ENCODE data around the gene SPIRE2.
"Not testable (repeated sequence)": the region's sequence is repeated elsewhere in the genome, so short reads cannot be mapped to it uniquely, and the experiment has no call there.

SPIRE2 gene, protein sequence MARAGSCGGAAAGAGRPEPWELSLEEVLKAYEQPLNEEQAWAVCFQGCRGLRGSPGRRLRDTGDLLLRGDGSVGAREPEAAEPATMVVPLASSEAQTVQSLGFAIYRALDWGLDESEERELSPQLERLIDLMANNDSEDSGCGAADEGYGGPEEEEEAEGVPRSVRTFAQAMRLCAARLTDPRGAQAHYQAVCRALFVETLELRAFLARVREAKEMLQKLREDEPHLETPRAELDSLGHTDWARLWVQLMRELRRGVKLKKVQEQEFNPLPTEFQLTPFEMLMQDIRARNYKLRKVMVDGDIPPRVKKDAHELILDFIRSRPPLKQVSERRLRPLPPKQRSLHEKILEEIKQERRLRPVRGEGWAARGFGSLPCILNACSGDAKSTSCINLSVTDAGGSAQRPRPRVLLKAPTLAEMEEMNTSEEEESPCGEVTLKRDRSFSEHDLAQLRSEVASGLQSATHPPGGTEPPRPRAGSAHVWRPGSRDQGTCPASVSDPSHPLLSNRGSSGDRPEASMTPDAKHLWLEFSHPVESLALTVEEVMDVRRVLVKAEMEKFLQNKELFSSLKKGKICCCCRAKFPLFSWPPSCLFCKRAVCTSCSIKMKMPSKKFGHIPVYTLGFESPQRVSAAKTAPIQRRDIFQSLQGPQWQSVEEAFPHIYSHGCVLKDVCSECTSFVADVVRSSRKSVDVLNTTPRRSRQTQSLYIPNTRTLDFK

GRCh38 chr16:89828199-89828869, at the start of gene SPIRE2:
SPIRE2 (plus strand) TSS chr16:89828475; CDS start chr16:89828551, 76 bp downstream.
- DNase-seq: no peak

DNA sequence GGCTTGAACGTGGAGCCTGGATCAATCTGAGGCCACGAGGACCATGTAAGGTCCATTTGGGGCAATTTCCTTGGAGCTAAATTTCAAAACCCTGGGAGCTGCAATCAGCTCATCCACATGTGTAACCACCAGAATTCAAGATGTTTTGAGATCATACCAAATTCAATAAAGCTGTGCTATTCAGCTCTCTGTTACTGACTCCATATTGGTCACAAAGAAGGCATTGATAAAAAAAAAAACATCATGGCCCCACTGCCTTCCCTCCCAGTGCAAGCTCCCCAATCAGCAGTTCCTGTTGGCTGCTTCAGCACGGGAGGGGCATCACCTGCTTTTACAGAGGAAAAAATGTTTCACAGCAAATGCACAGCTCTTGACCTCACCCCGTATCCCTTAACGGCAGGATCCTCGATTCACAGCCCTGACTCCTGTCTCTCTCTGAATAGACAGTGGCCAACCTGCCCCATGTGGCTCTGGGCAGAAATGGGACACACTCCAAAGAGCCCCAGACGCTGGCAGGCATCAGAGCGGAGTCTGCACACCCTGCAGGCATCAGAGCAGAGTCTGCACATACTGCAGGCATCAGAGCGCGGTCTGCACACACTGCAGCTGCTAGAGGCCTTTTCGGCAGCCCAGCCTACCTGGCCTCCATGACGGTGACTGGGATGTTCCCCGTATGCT, 48.9 kb upstream of the SPIRE2 start:
- DNase-seq: no peak

- no peak for DNase-seq
These were observed 48.4 kb upstream of the SPIRE2 start for GRCh38 chr16:89779909-89780305.

DNA sequence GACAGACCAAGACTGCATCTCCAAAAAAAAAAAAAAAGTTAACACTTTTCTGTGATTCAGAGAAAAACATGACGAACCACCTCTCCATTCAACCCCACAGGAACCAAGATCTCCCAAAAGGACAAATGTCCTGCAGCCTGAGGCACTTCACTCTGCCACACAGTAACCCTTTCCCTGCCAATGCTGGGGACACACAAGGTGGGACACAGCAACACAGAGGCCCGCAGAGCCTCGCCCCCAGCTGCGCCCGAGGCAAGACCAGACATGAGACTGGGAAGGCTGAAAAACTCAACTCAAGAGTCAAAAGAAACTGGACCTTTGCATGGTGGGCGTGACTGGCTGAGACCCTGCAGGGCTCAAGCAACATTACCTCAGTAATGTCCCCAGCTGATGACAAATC, 45.8 kb upstream of the SPIRE2 start:
- DNase-seq: no peak

- DNase-seq: not testable (repeated sequence)
These were observed 44.3 kb upstream of the SPIRE2 start for GRCh38 chr16:89783952-89784351.

GRCh38 chr16:89784406-89784805, 43.9 kb upstream of the SPIRE2 start:
- DNase-seq: no peak

DNA sequence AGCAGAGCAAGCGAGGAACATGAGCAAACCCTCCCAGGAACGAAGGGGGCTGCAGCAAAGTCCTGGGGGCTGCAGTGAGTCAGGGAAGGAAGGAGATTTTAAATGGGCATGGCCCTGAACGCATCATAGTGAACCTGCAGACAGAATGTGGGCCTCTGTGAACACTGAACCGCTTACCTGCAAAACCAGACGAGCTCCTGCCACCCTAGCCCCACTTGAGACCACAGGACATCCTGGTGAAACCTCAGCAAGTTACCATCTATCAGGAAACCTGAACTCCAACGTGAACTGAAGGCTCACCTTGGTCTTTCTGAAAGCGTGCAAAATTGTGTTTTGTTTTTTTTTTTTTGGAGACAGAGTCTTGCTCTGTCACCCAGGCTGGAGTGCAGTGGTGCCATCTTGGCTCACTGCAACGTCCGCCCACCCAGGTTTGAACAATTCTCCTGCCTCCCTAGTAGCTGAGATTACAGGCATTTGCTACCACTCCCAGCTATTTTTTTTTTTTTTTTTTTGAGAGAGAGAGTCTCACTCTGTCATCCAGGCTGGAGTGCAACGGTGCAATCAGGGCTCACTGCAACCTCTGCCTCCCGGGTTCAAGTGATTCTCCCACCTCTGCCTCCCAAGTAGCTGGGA, 42.6 kb upstream of the SPIRE2 start:
- DNase-seq: no peak

- DNase-seq: no peak
These were observed 41.6 kb upstream of the SPIRE2 start for GRCh38 chr16:89786474-89787364.

DNA sequence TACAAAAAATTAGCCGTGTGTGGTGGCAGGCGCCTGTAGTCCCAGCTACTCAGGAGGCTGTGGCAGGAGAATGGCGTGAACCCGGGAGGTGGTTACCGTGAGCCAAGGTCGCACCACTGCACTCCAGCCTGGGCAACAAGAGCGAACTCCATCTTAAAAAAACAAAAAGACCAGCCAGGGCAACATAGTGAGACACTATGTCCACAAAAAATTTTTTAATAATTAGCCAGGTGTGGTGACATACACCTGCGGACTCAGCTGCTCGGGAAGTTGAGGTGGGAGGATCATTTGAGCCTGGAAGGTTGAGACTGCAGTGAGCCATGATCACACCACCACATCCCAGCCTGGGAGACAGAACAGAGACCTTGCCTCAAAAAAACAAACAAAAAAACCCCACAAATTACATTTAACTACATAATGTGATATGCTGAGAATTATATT, 40.9 kb upstream of the SPIRE2 start:
- DNase-seq: no peak

GRCh38 chr16:89791278-89791995, 36.8 kb upstream of the SPIRE2 start:
- DNase-seq: no peak

DNA sequence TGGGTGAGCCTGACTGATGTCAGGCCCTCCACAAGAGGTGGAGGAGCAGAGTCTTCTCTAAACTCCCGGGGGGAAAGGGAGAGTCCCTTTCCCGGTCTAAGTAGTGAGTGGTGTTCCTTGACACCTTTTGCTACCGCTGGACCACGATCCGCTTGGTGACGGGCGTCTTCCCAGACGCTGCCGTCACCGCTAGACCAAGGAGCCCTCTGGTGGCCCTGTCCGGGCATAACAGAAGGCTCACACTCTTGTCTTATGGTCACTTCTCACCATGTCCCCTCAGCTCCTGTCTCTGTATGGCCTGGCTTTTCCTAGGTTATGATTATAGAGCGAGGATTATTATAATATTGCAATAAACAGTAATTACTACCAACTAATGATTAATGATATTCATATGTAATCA, 35.2 kb upstream of the SPIRE2 start:
- DNase-seq: not testable (repeated sequence)

DNA sequence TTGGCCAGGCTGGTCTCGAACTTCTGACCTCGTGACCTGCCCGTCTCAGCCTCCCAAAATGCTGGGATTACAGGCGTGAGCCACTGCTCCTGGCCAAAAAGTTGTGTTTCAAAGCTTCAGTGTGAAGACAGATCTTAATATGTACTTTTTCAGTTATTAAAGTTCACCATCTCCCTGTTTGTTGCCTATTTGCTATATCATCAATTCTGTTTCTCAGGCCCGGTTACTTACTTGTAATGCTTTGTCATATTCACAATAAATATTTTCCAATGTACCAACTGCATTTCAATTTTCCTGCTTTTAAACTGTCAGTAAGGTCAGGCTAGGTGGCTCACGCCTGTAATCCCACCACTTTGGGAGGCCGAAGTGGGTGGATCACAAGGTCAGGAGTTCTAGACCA, 34.3 kb upstream of the SPIRE2 start:
- DNase-seq: no peak

DNA sequence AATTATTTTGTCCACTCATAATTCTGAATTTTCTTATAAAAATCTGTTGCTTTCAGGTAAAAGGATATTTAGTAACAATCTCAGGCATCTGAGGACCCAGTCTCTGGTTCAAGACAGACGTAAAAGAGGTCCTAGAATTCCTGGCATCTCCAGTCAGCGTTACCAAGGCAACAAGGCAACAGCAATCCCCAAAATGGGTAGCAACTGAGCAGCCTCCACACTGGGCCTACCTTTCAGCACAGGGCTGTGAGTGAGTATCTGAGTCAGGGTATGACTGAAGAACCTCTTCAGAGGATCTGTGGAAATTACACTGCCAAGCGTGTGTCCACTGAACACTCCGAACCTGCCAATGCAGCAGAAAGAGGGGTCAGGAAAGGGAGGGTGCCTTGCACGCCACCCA, 32.6 kb upstream of the SPIRE2 start:
- DNase-seq: no peak

DNA sequence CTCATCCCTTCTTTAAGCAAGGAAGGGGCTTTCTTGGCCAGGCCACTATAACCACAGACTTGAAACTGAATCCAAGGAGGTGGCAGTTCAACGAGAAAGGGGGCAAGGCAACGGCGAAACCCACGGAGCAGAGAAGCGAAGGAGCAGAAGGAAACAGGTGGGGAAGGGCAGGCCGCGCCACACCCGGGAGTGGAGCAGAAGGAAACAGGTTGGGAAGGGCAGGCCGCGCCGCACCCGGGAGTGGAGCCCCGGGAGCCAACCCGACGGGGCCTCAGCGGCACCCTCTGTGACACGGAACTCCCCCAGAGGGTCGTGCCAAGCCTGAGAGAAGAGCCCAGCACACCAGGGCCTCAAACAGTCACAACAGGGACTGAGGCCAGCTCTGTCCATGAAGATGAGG, 32.2 kb upstream of the SPIRE2 start:
- DNase-seq: no peak

GRCh38 chr16:89798126-89798525, 30.1 kb upstream of the SPIRE2 start:
- DNase-seq: no peak

DNA sequence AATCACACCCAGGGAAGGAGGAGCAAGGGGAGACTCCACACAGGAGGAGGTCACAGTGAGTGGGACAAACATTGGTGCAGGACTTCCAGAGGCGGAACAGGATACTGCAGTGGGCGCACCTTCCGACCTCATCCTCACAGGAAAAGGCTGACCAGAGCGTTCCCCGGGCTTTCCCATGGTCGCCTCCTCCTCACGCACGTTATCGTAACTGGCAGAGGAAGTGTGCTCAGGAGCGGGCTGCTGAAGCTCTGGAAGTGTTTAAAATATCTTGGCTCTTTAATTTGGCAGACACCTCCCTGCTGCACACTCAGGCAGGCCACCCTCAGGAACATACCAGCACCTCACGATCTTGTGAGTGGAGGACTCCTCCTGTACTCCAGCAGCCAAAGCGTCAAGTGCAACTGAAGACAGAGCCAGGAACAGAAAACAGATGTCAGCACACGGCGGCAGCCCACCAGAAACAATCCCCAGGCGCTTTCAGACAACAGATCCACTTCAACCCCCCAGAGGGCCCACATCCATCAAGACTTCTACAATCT, 29.4 kb upstream of the SPIRE2 start:
- DNase-seq: no peak

DNA sequence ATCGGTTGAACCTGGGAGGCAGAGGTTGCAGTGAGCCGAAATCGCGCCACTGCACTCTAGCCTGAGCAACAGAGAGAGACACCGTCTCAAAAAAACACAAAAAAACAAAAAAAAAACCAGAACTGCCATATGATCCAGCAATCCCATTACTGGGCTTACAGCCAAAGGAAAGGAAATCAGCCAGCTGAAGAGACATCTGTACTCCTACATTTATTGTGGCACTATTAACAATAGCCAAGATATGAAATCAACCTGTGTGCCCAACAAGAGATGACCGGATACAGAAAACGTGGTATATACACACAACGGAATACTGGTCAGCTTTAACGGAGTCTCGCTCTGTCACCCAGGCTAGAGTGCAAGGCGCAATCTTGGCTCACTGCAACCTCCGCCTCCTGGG, 26.5 kb upstream of the SPIRE2 start:
- DNase-seq: no peak

GRCh38 chr16:89805136-89805905, 23.0 kb upstream of the SPIRE2 start:
- DNase-seq: no peak

- DNase-seq: not testable (repeated sequence)
These were observed 21.6 kb upstream of the SPIRE2 start for GRCh38 chr16:89806589-89807193.
